Ovary (tissue), 9 donors: ENCODE results near the gene LAG3. TPM values are rescaled to one million over a fixed set of nuclear protein-coding genes. Genes with fewer than 3 reads are reported as not detected.

ENCODE experiments used
- DNase-seq, 5 donors: peaks; one replicate each; pipeline ENCODE4 v3.0.0-alpha.2; 2019 to 2020
- H3K27ac ChIP-seq, 2 donors: fragments of 200-600 bp; one replicate each; pipeline versions ENCODE4 v1.5.1 to v1.8.0; 2019 to 2022
- H3K27me3 ChIP-seq: fragments of 200-600 bp; one replicate; pipeline ENCODE4 v1.8.0; 2022
- H3K36me3 ChIP-seq: fragments of 200-600 bp; sonication (generic); one replicate; pipeline ENCODE4 v1.5.1; 2019
- H3K4me1 ChIP-seq: one replicate; pipeline ENCODE4 v1.8.1; 2013; ENCODE audit warnings: mild to moderate bottlenecking, moderate library complexity; ENCODE audit not compliant: insufficient read depth
- H3K4me3 ChIP-seq: fragments of 200-600 bp; sonication (generic); one replicate; pipeline ENCODE4 v1.5.1; 2017
- H3K9me3 ChIP-seq, 2 donors: fragments of 200-600 bp in 1 of 2; sonication (generic) in 1 of 2; one replicate each; pipeline versions ENCODE4 v1.5.1 to v1.8.1; 2013 to 2019; ENCODE audit warnings: mild to moderate bottlenecking in 1 of 2, moderate library complexity in 1 of 2
- EP300 ChIP-seq: sonication (generic); formaldehyde crosslinking; IDR thresholded peaks from one replicate; pipeline ENCODE4 v1.6.1; 2017; ENCODE audit warnings: antibody characterized with exemption
- POLR2A ChIP-seq: fragments of 450-650 bp; IDR thresholded peaks from one replicate; pipeline ENCODE4 v1.6.1; 2017; ENCODE audit warnings: antibody characterized with exemption, mild to moderate bottlenecking, moderate library complexity
- WGBS, 3 donors: extraction: QIAGEN DNeasy Blood & Tissue Kit in 1 of 3; methylation state at CpG; one replicate each; pipeline versions ENCODE4 v1.1.5 to v1.1.7; 2013 to 2017; 5-methylcytosine and 5-hydroxymethylcytosine counted together
- intact Hi-C, 4 donors: fragments of 100-400 bp; cut with DNase I; formaldehyde crosslinking; loops; one replicate each; pipeline versions ENCODE4 v1.11.0 to v1.15.1; 2022 to 2023
- polyA plus RNA-seq, 2 donors: library from polyadenylated mRNA; stranded (reverse); fragments of 200-250 nt in 1 of 2; fragments of 350-450 nt in 1 of 2; fragmentation: Illumina TruSeq in 1 of 2; extraction: RNeasy Lipid Tissue Mini Kit (QIAGEN cat#74804) in 1 of 2; gene quantifications; one replicate each; pipeline ENCODE4 v1.2.3, GENCODE V29; 2013 to 2014
- total RNA-seq, 7 donors: library from RNA; depleted of rRNA in 2 of 7; stranded (reverse); fragments of >200 nt in 2 of 7; fragmentation: NEBNext Ultra II Directional in 3 of 7; extraction: Animal tissue kit (Norgen Biotek cat#: 25700) in 3 of 7; gene quantifications; one replicate each; pipeline versions ENCODE4 v1.1.0 to v1.2.4, GENCODE V29; 2016 to 2023
- TF ChIP-seq, protein P1 (sequence below), 3 donors: fragments of 450-650 bp in 2 of 3; fragments of 200-600 bp in 1 of 3; IDR thresholded peaks; one replicate each; pipeline versions ENCODE4 v1.5.1 to v1.8.0; 2016 to 2022; ENCODE audit warnings: antibody characterized with exemption in 3 of 3, mild to moderate bottlenecking in 1 of 3
- donor health status: DM: no; HTN: no; CAD: no; lungs with moderate emphysema.
- donor health status: DM: no; HTN: no; CAD: no.
- donor health status: Bipolar disorder and iron deficiency.
- donor health status: DM: yes; HTN: yes; CAD: no.
- donor health status: DM: no; HTN: no; CAD: no.
- donor health status: DM: yes; HTN: yes; CAD: no.

The LAG3 gene
- total and polyA plus RNA-seq, 9 donors, result 4.7 to 21.8 (median 14.2) TPM

DNA sequence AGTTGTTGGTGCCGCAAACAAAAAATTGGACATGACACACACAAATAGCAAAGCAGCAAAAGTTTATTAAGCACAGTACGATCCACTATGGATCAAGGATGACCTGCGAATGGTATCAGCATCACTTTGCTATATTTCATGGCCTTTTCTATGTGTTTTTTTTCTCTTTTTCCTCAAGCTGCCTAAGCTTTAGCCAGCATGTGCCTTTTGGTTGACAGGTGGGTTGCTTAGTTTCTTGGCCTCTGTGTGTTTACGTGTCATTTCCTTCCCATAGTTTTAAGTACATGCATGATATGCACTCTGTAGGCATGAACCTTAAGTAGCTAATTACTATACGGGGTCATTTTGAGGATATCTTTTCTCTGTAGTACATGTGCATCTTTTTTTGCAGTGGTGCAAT is 26.8 kb downstream of the LAG3 start:
- Histone ChIP-seq H3K4me3 (no peak overlapping the region), H3K27me3 (no peaks in the 10 kb centered on the region), H3K9me3 (no peaks in the 10 kb centered on the region), H3K36me3 (no peaks in the 10 kb centered on the region), H3K4me1 (no peaks in the 10 kb centered on the region), H3K27ac (no peak overlapping the region)
- intact Hi-C loops, result no loop called here
- DNase-seq, result no peak
- WGBS, 3 donors, result 88 to 89% (median 88%) methylated on average over 5 of the region's 5 CpGs
- TF ChIP-seq, protein P1, sequence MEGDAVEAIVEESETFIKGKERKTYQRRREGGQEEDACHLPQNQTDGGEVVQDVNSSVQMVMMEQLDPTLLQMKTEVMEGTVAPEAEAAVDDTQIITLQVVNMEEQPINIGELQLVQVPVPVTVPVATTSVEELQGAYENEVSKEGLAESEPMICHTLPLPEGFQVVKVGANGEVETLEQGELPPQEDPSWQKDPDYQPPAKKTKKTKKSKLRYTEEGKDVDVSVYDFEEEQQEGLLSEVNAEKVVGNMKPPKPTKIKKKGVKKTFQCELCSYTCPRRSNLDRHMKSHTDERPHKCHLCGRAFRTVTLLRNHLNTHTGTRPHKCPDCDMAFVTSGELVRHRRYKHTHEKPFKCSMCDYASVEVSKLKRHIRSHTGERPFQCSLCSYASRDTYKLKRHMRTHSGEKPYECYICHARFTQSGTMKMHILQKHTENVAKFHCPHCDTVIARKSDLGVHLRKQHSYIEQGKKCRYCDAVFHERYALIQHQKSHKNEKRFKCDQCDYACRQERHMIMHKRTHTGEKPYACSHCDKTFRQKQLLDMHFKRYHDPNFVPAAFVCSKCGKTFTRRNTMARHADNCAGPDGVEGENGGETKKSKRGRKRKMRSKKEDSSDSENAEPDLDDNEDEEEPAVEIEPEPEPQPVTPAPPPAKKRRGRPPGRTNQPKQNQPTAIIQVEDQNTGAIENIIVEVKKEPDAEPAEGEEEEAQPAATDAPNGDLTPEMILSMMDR (IDR thresholded peaks at IDR 0.05), result no peak
- no peak for TF ChIP-seq EP300
- TF ChIP-seq POLR2A, result no peak

DNA sequence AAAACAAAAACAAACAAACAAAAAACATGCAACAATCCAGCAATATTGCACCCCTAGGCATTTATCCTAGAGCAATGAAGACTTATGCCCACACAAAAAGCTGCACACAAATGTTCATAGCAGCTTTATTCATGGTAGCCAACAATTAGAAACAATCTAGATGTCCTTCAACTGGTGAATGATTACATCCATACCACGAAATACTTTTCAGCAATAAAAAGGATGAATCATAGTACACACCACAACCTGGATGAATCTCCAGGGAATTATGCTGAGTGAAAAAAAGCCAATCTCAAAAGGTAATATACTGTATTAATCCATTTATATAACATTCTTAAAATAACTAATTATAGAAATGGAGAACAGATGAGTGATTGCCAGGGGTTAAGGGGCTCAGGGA is 34.9 kb downstream of the LAG3 start:
- H3K27ac ChIP-seq, result no peak overlapping the region
- intact Hi-C loops, result no loop called here
- TF ChIP-seq POLR2A (no peak), EP300 (no peak)
- TF ChIP-seq, protein P1 (IDR thresholded peaks at IDR 0.05), result no peak
- DNase-seq, result no peak
- H3K4me3 ChIP-seq, result no peak overlapping the region
- no peaks in the 10 kb centered on the region for H3K27me3 ChIP-seq
- H3K36me3 ChIP-seq, result no peaks in the 10 kb centered on the region
- WGBS, 3 donors, result 59 to 72% (median 65%) methylated on average over 1 of the region's 1 CpG
- no peaks in the 10 kb centered on the region for H3K4me1 ChIP-seq
- no peaks in the 10 kb centered on the region for H3K9me3 ChIP-seq

DNA sequence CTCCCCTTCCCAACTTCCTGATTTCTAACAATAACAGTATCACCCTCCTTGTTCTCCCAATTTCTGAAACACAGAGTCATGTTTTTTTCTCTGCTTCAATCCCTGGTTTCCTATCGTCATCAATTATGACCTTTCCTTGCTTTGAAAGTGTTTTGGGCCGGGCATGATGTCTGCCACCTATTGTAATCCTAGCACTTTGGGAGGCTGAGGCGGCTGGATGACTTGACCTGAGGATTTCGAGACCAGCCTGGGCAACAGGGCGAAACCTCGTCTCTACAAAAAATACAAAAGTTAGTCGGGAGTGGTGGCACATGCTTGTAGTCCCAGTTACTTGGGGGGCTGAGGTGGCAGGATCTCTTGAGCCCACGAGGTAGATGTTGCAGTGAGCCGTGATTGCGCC is 36.7 kb downstream of the LAG3 start:
- no peak overlapping the region for H3K4me3 ChIP-seq
- H3K4me1 ChIP-seq, result no peaks in the 10 kb centered on the region
- no peaks in the 10 kb centered on the region for H3K27me3 ChIP-seq
- WGBS, 3 donors, result 82 to 88% (median 82%) methylated on average over 10 of the region's 10 CpGs
- no peak for DNase-seq
- intact Hi-C loops, result no loop called here
- no peak overlapping the region for H3K27ac ChIP-seq
- no peak for TF ChIP-seq POLR2A
- TF ChIP-seq EP300, result no peak
- TF ChIP-seq, protein P1 (IDR thresholded peaks at IDR 0.05), result no peak
- no peaks in the 10 kb centered on the region for H3K9me3 ChIP-seq
- no peaks in the 10 kb centered on the region for H3K36me3 ChIP-seq

DNA sequence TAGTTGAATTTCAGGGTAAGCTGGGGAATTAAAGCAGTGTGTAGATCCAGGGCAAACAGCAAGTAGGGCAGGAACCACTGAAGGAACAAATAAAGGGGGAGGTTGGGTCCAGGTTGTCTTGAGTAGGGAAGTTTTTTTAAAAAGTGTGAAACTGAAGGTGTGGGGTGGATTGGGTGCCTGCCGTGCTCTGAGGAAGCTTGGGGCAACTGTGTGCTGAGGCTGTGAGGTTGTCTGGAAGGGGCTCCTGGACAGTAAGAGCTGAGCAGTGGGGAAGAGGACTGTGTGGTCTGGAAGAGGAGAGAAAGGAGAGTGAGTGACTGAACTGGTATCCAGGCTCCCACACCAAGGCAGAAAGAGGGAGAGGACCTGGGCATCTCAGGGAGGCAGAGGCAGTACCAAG is 38.4 kb downstream of the LAG3 start:
- DNase-seq, result no peak
- WGBS, 3 donors, result 58 to 83% (median 76%) methylated on average over 1 of the region's 1 CpG
- H3K9me3 ChIP-seq, result no peaks in the 10 kb centered on the region
- TF ChIP-seq, protein P1 (IDR thresholded peaks at IDR 0.05), result no peak
- TF ChIP-seq EP300 (no peak), POLR2A (no peak)
- no peaks in the 10 kb centered on the region for H3K27me3 ChIP-seq
- no peaks in the 10 kb centered on the region for H3K36me3 ChIP-seq
- no peak overlapping the region for H3K4me3 ChIP-seq
- H3K27ac ChIP-seq, result no peak overlapping the region
- intact Hi-C loops, result no loop called here
- no peaks in the 10 kb centered on the region for H3K4me1 ChIP-seq

DNA sequence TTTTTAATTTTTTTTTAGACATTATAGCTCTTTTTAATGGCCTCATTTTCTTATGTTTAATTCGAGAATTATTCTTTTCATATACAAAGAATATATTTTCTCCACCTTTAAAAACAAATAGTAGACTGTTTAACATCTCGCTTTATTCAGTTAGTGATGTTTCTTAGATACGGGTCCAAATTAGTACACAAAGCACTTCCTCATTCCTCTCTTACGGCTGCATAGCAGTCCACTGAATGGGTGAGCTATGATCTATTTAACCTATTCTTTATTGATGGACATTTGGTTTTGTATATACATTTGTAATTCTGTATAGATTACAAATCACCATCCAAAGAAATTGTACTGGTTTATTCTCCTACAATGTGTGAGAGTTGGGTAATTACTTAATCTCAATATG is 41.0 kb downstream of the LAG3 start:
- no peaks in the 10 kb centered on the region for H3K9me3 ChIP-seq
- no peak for DNase-seq
- H3K4me1 ChIP-seq, result no peaks in the 10 kb centered on the region
- H3K4me3 ChIP-seq, result no peak overlapping the region
- no peak overlapping the region for H3K27ac ChIP-seq
- 55 to 65% (median 62%) methylated on average over 4 of the region's 4 CpGs for WGBS, 3 donors
- intact Hi-C loops, result no loop called here
- H3K36me3 ChIP-seq, result no peaks in the 10 kb centered on the region
- TF ChIP-seq POLR2A (no peak), EP300 (no peak)
- TF ChIP-seq, protein P1 (IDR thresholded peaks at IDR 0.05), result no peak
- H3K27me3 ChIP-seq, result no peaks in the 10 kb centered on the region
